ENCODE results near the gene AIP.

AIP gene

GRCh38 chr11:67436459-67437081, 46.3 kb upstream of the AIP start (continued):
- TF ChIP-seq ZBTB11 (tag by site-specific recombination; conservative IDR thresholded peaks at IDR 0.05; ENCODE audit: low read depth) (no peak), ZNF140 (tag by site-specific recombination; IDR thresholded peaks at IDR 0.05) (no peak), WT1 (tag by site-specific recombination; IDR thresholded peaks at IDR 0.05) (peak; percentile 77; the same call in 1 of the 2 replicates), BCL11B (tag by site-specific recombination; IDR thresholded peaks at IDR 0.05; ENCODE audit: low read depth) (peak; percentile 28; the same call in 1 of the 2 replicates), ZNF324 (tag by site-specific recombination; IDR thresholded peaks at IDR 0.05) (0 out of 2 replicates have a peak, but pooled peaks have one; percentile 39), ZNF114 (tag by site-specific recombination; IDR thresholded peaks at IDR 0.05) (no peak), ZNF248 (tag by site-specific recombination; IDR thresholded peaks at IDR 0.05) (no peak), ZNF366 (tag by site-specific recombination; conservative IDR thresholded peaks at IDR 0.05) (peak; percentile 57), ZNF558 (tag by site-specific recombination; IDR thresholded peaks at IDR 0.05) (no peak), GLIS2 (tag by site-specific recombination; IDR thresholded peaks at IDR 0.05) (peak; percentile 73), ZNF121 (tag by site-specific recombination; IDR thresholded peaks at IDR 0.05) (no peak), ZNF639 (tag by site-specific recombination; IDR thresholded peaks at IDR 0.05) (peak; percentile 55; the same call in 1 of the 2 replicates), ZFHX2 (tag by site-specific recombination; conservative IDR thresholded peaks at IDR 0.05) (peak; percentile 35; the same call in 1 of the 2 replicates), ZBTB6 (tag by site-specific recombination; IDR thresholded peaks at IDR 0.05) (no peak), SP2 (tag by site-specific recombination; IDR thresholded peaks at IDR 0.05) (peak; percentile 47), FEZF1 (tag by site-specific recombination; IDR thresholded peaks at IDR 0.05) (no peak), ZNF398 (tag by site-specific recombination; IDR thresholded peaks at IDR 0.05) (peak; percentile 47; the same call in 1 of the 2 replicates), ZNF529 (tag by site-specific recombination; IDR thresholded peaks at IDR 0.05; ENCODE audit: insufficient replicate concordance) (no peak), KLF8 (tag by site-specific recombination; IDR thresholded peaks at IDR 0.05) (peak; percentile 54; the same call in 1 of the 2 replicates), KLF16 (tag by site-specific recombination; IDR thresholded peaks at IDR 0.05) (0 out of 2 replicates have a peak, but pooled peaks have one; percentile 31), ZBTB7A (tag by site-specific recombination; IDR thresholded peaks at IDR 0.05; ENCODE audit: low read depth) (no peak), GLIS1 (tag by site-specific recombination; IDR thresholded peaks at IDR 0.05) (peak; percentile 48; the same call in 1 of the 2 replicates), PRDM4 (tag by site-specific recombination; IDR thresholded peaks at IDR 0.05) (no peak)

Measured in HEK293 (cell line).